Pancreas (tissue), 10 donors: ENCODE data around the gene WWC2. TPM values are rescaled to one million over a fixed set of nuclear protein-coding genes. Genes with fewer than 3 reads are reported as not detected.

Source experiments
- ATAC-seq, 4 donors: fragments of 200-7000 bp; cut with Tn5 transposase; one replicate each; pipeline versions ENCODE4 v1.8.0 to v1.9.1; 2020; ENCODE audit warnings: mild to moderate bottlenecking in 4 of 4, moderate library complexity in 4 of 4
- DNase-seq, 6 donors: peaks; one replicate each; pipeline ENCODE4 v3.0.0-alpha.2; 2020
- FAIRE-seq: peaks from 2 replicates; lab custom pipeline; 2012; peaks lifted over from hg19 to GRCh38; lab: Jason Lieb, UNC
- H3K27ac ChIP-seq, 4 donors: fragments of 200-600 bp; sonication (generic); 1 replicate in 3 of 4; 2 replicates in 1 of 4; pipeline versions ENCODE4 v1.5.0 to v1.8.0; 2020
- H3K27me3 ChIP-seq, 4 donors: fragments of 200-600 bp; one replicate each; pipeline ENCODE4 v1.8.0; 2021
- H3K36me3 ChIP-seq, 3 donors: fragments of 200-600 bp; sonication (generic) in 1 of 3; one replicate each; pipeline versions ENCODE4 v1.5.0 to v1.8.0; 2020 to 2021
- H3K4me1 ChIP-seq, 3 donors: fragments of 200-600 bp; one replicate each; pipeline ENCODE4 v1.8.0; 2021
- H3K4me3 ChIP-seq, 4 donors: fragments of 200-600 bp; sonication (generic) in 2 of 4; one replicate each; pipeline versions ENCODE4 v1.5.0 to v1.8.0; 2020 to 2021
- H3K9me3 ChIP-seq, 4 donors: fragments of 200-600 bp; one replicate each; pipeline ENCODE4 v1.8.0; 2021
- WGBS, 2 donors: extraction: QIAGEN DNeasy Blood & Tissue Kit; methylation state at CpG; one replicate each; pipeline ENCODE4 v1.1.7; 2013; 5-methylcytosine and 5-hydroxymethylcytosine counted together
- intact Hi-C, 3 donors: fragments of 100-400 bp; cut with DNase I; formaldehyde crosslinking; loops; one replicate each; pipeline versions ENCODE4 v1.11.1 to v1.14.2; 2022
- polyA plus RNA-seq, 2 donors: library from polyadenylated mRNA; stranded (reverse); fragments of 200-250 nt; gene quantifications; one replicate each; pipeline ENCODE4 v1.2.3, GENCODE V29; 2013
- total RNA-seq, 6 donors: library from RNA; stranded (reverse); fragmentation: NEBNext Ultra II Directional in 4 of 6; extraction: Animal tissue kit (Norgen Biotek cat#: 25700) in 4 of 6; gene quantifications; one replicate each; pipeline versions ENCODE4 v1.2.1 to v1.2.4, GENCODE V29; 2021 to 2023
- TF ChIP-seq, protein P1 (sequence below), 4 donors: fragments of 200-600 bp; sonication (generic) in 3 of 4; IDR thresholded peaks; one replicate each; pipeline versions ENCODE4 v1.5.0 to v1.8.0; 2021; ENCODE audit warnings: antibody characterized with exemption in 4 of 4
- donor health status: healthy with polysubstance abuse.
- donor health status: DM: no; HTN: no; CAD: no; lungs with moderate emphysema.
- donor health status: DM: no; HTN: no; CAD: no.
- donor health status: control.
- donor health status: control.
- donor health status: Bipolar disorder and iron deficiency.
- donor health status: DM: yes; HTN: yes; CAD: no.
- donor health status: DM: no; HTN: no; CAD: no.
- donor health status: DM: no; HTN: no; CAD: no.
- donor health status: DM: yes; HTN: yes; CAD: no.

The WWC2 gene
- total and polyA plus RNA-seq, 8 donors, result 4.4 to 27.5 (median 16.9) TPM

DNA sequence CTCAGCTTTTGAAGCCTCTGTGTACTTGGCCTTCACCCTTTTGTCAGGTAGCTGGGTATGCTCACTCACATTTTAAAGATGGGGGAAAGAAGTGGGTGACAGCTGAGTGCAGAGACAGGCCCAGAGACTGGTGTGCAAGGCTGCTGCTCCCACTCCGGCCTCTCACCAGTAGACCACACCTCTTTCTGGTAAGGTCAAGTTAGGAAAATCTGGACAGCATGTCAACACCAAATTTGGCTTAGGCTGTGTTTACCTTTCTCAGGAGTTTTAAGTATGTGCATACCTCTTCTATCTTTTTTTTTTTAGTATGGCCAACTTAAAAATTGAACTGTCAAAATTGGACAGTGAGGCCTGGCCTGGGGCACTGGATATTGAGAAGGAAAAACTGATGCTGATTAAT lies 154.4 kb downstream of the WWC2 start:
- Histone ChIP-seq H3K27me3 (no peaks in the 10 kb centered on the region), H3K27ac (no peak overlapping the region), H3K4me3 (no peak overlapping the region), H3K9me3 (no peaks in the 10 kb centered on the region), H3K36me3 (peaks cover 0 to 9% (median 0%) of the 10 kb centered on the region in 3 donors), H3K4me1 (peaks cover 0 to 10% (median 4%) of the 10 kb centered on the region in 3 donors)
- DNase-seq, result no peak
- peak in 3 of 4 donors; percentile 21 to 62 (median 48) for ATAC-seq
- FAIRE-seq, result no peak
- TF ChIP-seq, protein P1, sequence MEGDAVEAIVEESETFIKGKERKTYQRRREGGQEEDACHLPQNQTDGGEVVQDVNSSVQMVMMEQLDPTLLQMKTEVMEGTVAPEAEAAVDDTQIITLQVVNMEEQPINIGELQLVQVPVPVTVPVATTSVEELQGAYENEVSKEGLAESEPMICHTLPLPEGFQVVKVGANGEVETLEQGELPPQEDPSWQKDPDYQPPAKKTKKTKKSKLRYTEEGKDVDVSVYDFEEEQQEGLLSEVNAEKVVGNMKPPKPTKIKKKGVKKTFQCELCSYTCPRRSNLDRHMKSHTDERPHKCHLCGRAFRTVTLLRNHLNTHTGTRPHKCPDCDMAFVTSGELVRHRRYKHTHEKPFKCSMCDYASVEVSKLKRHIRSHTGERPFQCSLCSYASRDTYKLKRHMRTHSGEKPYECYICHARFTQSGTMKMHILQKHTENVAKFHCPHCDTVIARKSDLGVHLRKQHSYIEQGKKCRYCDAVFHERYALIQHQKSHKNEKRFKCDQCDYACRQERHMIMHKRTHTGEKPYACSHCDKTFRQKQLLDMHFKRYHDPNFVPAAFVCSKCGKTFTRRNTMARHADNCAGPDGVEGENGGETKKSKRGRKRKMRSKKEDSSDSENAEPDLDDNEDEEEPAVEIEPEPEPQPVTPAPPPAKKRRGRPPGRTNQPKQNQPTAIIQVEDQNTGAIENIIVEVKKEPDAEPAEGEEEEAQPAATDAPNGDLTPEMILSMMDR (IDR thresholded peaks at IDR 0.05), result no peak
- WGBS, 2 donors, result 25 to 36% methylated on average over 1 of the region's 1 CpG
- intact Hi-C loops, result loop anchor here in 2 of 3 donors (5.0 to 10.0 kb wide), 3 partner anchors 179 to 309 kb away; no protein-coding TSS in a partner anchor

DNA sequence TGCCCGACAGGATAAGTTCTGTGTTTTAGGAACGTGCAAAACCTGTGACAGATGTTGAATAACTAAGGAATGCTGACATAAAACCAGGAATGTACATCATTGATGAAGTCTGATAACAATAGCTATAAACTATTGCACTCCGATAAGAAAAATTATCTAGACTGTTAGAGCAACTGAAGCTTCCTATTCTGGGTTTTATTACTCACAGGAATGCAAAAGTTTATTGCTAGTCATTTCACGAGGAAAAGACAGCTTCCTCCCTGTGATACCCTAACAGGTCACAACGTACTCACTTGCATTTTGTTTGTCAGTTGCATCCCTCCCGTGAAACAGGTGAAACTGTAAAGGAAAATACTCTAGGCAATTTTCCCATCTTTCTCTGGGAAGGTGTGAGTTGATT lies 155.1 kb downstream of the WWC2 start:
- Histone ChIP-seq H3K36me3 (peaks cover 0 to 9% (median 0%) of the 10 kb centered on the region in 3 donors), H3K4me3 (no peak overlapping the region), H3K27ac (no peak overlapping the region), H3K9me3 (no peaks in the 10 kb centered on the region), H3K4me1 (peaks cover 0 to 10% (median 4%) of the 10 kb centered on the region in 3 donors), H3K27me3 (no peaks in the 10 kb centered on the region)
- 57 to 62% methylated on average over 6 of the region's 6 CpGs for WGBS, 2 donors
- DNase-seq (no peak), ATAC-seq (no peak), FAIRE-seq (no peak)
- TF ChIP-seq, protein P1 (IDR thresholded peaks at IDR 0.05), result no peak
- intact Hi-C loops, result loop anchor here in 2 of 3 donors (5.0 to 10.0 kb wide), 3 partner anchors 179 to 309 kb away; no protein-coding TSS in a partner anchor

- TF ChIP-seq, protein P1 (IDR thresholded peaks at IDR 0.05), result no peak
- ATAC-seq (no peak), DNase-seq (no peak), FAIRE-seq (no peak)
- Histone ChIP-seq H3K36me3 (peaks cover 0 to 14% (median 4%) of the 10 kb centered on the region in 3 donors), H3K9me3 (no peaks in the 10 kb centered on the region), H3K27ac (no peak overlapping the region), H3K4me1 (peaks cover 0 to 7% (median 6%) of the 10 kb centered on the region in 3 donors), H3K4me3 (no peak overlapping the region), H3K27me3 (no peaks in the 10 kb centered on the region)
- 68 to 81% methylated on average over 3 of the region's 3 CpGs for WGBS, 2 donors
- intact Hi-C loops, result loop anchor here in 2 of 3 donors (5.0 to 10.0 kb wide), 3 partner anchors 178 to 311 kb away; no protein-coding TSS in a partner anchor
Observed at GRCh38 chr4:183255487-183255886, 156.4 kb downstream of the WWC2 start.

- Histone ChIP-seq H3K27me3 (no peaks in the 10 kb centered on the region), H3K4me3 (no peak overlapping the region), H3K36me3 (peaks cover 0 to 22% (median 4%) of the 10 kb centered on the region in 3 donors), H3K4me1 (peaks cover 0 to 3% (median 0%) of the 10 kb centered on the region in 3 donors), H3K27ac (no peak overlapping the region), H3K9me3 (no peaks in the 10 kb centered on the region)
- DNase-seq (no peak), FAIRE-seq (no peak), ATAC-seq (peak in 1 of 4 donors; percentile 26)
- intact Hi-C loops, result loop anchor here in 2 of 3 donors (5.0 to 10.0 kb wide), 3 partner anchors 179 to 312 kb away; no protein-coding TSS in a partner anchor
- WGBS, 2 donors, result 84 to 85% methylated on average over 6 of the region's 6 CpGs
- TF ChIP-seq, protein P1 (IDR thresholded peaks at IDR 0.05), result no peak
Observed at GRCh38 chr4:183256343-183256742, 157.3 kb downstream of the WWC2 start.
